ENCODE measurements around the gene ESD. TPM values are rescaled to one million over a fixed set of nuclear protein-coding genes. Genes with fewer than 3 reads are reported as not detected.

ESD gene
- total RNA-seq, 4 donors from 2014 or later, result 70.7 to 100 (median 94.3) TPM

- H3K9me3 ChIP-seq, result no peaks in the 10 kb centered on the region
- H3K4me3 ChIP-seq, result no peak overlapping the region
- TF ChIP-seq POLR2A (IDR thresholded peaks at IDR 0.05), result no peak
- TF ChIP-seq, protein P1, sequence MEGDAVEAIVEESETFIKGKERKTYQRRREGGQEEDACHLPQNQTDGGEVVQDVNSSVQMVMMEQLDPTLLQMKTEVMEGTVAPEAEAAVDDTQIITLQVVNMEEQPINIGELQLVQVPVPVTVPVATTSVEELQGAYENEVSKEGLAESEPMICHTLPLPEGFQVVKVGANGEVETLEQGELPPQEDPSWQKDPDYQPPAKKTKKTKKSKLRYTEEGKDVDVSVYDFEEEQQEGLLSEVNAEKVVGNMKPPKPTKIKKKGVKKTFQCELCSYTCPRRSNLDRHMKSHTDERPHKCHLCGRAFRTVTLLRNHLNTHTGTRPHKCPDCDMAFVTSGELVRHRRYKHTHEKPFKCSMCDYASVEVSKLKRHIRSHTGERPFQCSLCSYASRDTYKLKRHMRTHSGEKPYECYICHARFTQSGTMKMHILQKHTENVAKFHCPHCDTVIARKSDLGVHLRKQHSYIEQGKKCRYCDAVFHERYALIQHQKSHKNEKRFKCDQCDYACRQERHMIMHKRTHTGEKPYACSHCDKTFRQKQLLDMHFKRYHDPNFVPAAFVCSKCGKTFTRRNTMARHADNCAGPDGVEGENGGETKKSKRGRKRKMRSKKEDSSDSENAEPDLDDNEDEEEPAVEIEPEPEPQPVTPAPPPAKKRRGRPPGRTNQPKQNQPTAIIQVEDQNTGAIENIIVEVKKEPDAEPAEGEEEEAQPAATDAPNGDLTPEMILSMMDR (IDR thresholded peaks at IDR 0.05 in 4 of 5, conservative IDR thresholded peaks at IDR 0.05 in 1 of 5), result no peak
- H3K27ac ChIP-seq, result no peak overlapping the region
- no peaks in the 10 kb centered on the region for H3K27me3 ChIP-seq
- peaks cover 0 to 18% of the 10 kb centered on the region in 2 donors for H3K36me3 ChIP-seq
- no peaks in the 10 kb centered on the region for H3K4me1 ChIP-seq
- in situ Hi-C loops (cut with MboI; ENCODE audit: low sequenced_read_pairs in 4 of 4) (no loop called here), intact Hi-C loops (cut with DNase I; ENCODE audit: low total_unique reads) (no loop called here)
- ATAC-seq (no peak), DNase-seq (no peak)
These were observed 47.0 kb downstream of the ESD start for GRCh38 chr13:46749951-46750350.

- in situ Hi-C loops (cut with MboI; ENCODE audit: low sequenced_read_pairs in 4 of 4), result no loop called here
- Histone ChIP-seq H3K4me1 (no peaks in the 10 kb centered on the region), H3K9me3 (no peaks in the 10 kb centered on the region), H3K27me3 (no peaks in the 10 kb centered on the region), H3K4me3 (no peak overlapping the region), H3K36me3 (peaks cover 0 to 18% of the 10 kb centered on the region in 2 donors), H3K27ac (no peak overlapping the region)
- intact Hi-C loops (cut with DNase I; ENCODE audit: low total_unique reads), result no loop called here
- no peak for ATAC-seq
- no peak for DNase-seq
- TF ChIP-seq, protein P1 (IDR thresholded peaks at IDR 0.05 in 4 of 5, conservative IDR thresholded peaks at IDR 0.05 in 1 of 5), result no peak
- no peak for TF ChIP-seq POLR2A (IDR thresholded peaks at IDR 0.05)
These were observed 48.7 kb downstream of the ESD start for GRCh38 chr13:46748300-46748699.

GRCh38 chr13:46747031-46747820 lies 49.7 kb downstream of the ESD start:
- Histone ChIP-seq H3K27ac (no peak overlapping the region), H3K4me3 (no peak overlapping the region), H3K36me3 (peaks cover 0 to 20% of the 10 kb centered on the region in 2 donors), H3K9me3 (no peaks in the 10 kb centered on the region), H3K4me1 (no peaks in the 10 kb centered on the region), H3K27me3 (no peaks in the 10 kb centered on the region)
- intact Hi-C loops (cut with DNase I; ENCODE audit: low total_unique reads) (no loop called here), in situ Hi-C loops (cut with MboI; ENCODE audit: low sequenced_read_pairs in 4 of 4) (no loop called here)
- ATAC-seq, result no peak
- TF ChIP-seq POLR2A (IDR thresholded peaks at IDR 0.05), result no peak
- TF ChIP-seq, protein P1 (IDR thresholded peaks at IDR 0.05 in 4 of 5, conservative IDR thresholded peaks at IDR 0.05 in 1 of 5), result no peak
- no peak for DNase-seq

DNA sequence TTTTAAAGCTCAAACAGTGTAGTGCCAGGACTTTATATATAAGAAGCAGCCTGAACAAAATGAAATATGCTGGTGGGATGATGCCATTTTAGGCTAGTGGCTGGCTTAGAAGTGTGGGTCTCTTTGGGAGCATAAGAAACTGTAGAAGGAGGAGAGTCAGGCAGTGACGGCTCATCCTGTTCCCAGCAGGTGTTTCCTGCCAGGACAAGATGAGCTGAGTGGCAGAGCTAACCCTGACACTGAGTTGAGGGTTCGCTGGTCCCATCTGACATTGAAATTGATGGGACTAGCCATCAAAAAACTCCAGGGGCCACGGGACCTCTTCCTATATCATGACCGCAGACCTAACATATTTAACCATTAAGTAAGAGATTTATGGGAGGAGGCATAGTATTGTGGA lies 51.3 kb downstream of the ESD start:
- peaks cover 0 to 25% of the 10 kb centered on the region in 2 donors for H3K36me3 ChIP-seq
- DNase-seq, result no peak
- in situ Hi-C loops (cut with MboI; ENCODE audit: low sequenced_read_pairs in 4 of 4) (no loop called here), intact Hi-C loops (cut with DNase I; ENCODE audit: low total_unique reads) (no loop called here)
- no peaks in the 10 kb centered on the region for H3K9me3 ChIP-seq
- no peaks in the 10 kb centered on the region for H3K4me1 ChIP-seq
- no peak for ATAC-seq
- H3K27ac ChIP-seq, result no peak overlapping the region
- H3K4me3 ChIP-seq, result no peak overlapping the region
- no peak for TF ChIP-seq POLR2A (IDR thresholded peaks at IDR 0.05)
- TF ChIP-seq, protein P1 (IDR thresholded peaks at IDR 0.05 in 4 of 5, conservative IDR thresholded peaks at IDR 0.05 in 1 of 5), result no peak
- H3K27me3 ChIP-seq, result no peaks in the 10 kb centered on the region

Data from gastrocnemius medialis (tissue), 4 donors.